HG02798 (cell line): ENCODE data around the gene PKP3.
"Not testable (repeated sequence)": the region's sequence is repeated elsewhere in the genome, so short reads cannot be mapped to it uniquely, and the experiment has no call there.

Experiments
- ATAC-seq: cut with Tn5 transposase; IDR thresholded peaks from one replicate; pipeline ENCODE4 v1.9.1; 2021; ENCODE audit warnings: mild to moderate bottlenecking; ENCODE audit not compliant: unreplicated experiment, poor library complexity

Gene PKP3

DNA sequence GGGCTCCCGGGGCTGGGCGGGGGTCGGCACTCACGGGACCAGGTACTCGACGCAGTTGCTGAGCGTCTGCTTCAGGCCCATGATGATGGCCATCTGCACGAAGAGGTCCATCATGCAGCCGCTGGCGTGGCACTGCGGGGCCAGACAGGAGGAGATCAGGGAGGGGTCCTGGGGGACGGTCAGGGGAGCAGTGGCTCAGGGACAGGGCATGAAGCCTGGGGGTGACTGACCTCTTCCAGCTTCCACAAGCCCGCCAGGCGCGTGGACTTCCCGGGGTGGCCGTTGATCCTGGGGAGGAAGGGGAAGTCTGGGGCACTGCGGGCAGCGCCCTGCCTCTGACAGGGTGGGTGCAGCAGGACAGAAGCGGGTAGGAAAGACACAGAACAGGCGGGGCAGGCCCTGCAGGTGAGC, 26.9 kb downstream of the PKP3 start:
- no peak for ATAC-seq

DNA sequence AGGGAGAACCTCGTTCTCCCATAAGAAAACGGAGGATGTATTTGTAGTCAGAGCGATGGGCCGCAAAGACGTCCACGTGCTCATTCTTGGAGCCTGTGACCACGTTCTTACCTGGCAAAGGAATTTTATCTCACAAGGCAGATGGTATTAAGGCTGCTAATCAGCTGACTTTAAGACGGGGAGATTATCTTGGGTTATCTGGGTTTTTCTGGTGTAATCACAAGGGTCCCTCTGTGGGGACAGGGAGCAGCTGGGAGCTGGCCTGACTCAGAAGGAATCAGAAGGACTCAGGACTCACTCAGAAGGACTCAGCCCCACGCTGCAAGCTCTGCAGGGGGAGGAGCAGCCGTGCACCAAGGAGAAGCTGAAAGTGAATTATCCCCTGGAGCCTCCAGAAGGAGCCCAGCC, 28.2 kb downstream of the PKP3 start:
- no peak for ATAC-seq

DNA sequence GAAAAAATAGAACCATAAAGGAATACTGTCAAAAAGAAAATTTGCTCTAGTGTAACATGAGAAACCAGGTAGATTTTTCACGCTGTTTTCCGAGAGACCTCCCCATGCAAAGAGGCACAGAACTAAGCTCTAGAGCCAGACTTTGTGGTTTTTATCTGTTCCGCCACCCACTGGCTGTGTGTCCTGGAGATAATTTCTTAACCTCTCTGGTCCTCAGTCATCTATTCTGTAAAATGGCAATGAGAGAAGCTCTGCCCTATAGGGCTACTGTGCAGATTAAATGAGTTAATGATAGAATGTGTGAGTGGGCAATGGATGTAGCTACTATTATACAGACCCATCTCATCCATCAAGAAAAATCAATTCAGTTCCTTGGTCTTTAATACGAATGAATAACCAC, 30.2 kb downstream of the PKP3 start:
- ATAC-seq, result no peak

DNA sequence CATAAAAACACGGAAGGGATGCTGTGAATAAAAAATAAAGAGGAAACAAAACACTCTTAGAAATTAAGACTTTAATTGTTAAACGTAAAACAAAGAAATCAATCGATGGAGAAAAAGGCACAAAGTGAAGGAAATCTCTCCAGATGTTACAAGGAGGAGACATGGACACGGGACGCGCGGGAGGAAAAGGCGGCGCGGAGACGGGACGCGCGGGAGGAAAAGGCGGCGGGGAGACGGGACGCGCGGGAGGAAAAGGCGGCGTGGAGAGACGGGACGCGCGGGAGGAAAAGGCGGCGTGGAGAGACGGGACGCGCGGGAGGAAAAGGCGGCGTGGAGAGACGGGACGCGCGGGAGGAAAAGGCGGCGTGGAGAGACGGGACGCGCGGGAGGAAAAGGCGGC, 30.8 kb downstream of the PKP3 start:
- ATAC-seq, result not testable (repeated sequence)

DNA sequence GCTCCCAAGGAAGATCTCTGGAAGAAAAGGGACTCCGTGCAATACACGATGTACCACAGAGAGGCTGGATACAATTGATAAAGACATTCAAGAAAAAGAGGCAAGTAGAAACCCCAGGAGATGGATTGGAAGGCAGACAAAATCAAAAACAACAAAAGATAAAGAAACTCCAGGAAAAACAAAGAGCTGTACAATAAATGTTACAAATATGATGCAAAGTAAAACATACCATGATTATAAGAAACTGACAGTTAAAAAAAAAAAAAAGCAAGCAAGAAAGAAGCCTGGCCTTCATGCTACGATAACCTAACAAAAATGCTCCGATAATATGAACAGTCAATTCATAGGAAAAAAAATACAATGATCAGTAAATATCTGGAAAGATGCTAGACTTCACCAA, 31.3 kb downstream of the PKP3 start:
- no peak for ATAC-seq

DNA sequence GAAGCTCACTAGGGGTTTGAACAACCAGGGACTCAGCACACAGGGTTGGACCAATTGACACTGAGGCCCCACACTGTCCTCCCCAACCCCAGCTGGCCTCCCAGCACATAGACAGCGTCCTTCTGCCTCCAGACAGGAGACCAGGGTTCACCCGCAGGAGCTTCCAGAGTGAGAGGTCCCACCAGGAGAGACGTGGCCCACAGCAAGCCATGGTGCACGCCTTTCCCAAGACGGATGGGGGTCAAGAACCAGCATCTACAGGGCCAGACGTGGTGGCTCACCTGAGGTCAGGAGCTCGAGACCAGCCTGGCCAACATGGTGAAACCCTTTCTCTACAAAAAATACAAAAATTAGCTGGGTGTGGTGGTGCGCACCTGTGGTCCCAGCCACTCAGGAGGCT, 32.8 kb downstream of the PKP3 start:
- no peak for ATAC-seq

DNA sequence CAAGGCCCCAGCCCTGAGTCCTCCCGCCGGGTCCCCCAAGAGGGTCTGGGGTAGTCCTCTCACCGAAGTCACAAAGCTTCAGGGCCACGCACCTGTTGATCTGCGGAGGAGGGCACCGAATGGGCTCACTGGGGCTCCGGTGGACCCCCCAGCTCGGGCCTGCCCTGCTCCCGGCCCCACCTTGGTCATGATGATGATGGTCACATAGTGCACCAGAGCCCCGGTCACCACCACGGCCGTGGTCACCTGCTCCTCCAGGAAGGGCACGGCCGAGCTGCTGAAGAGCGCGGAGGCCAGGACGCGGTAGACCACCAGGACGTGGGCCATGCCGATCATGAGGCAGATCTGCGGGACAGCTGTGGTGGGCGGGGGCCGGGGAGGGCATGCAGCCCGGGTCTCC, 34.3 kb downstream of the PKP3 start:
- ATAC-seq, result no peak

DNA sequence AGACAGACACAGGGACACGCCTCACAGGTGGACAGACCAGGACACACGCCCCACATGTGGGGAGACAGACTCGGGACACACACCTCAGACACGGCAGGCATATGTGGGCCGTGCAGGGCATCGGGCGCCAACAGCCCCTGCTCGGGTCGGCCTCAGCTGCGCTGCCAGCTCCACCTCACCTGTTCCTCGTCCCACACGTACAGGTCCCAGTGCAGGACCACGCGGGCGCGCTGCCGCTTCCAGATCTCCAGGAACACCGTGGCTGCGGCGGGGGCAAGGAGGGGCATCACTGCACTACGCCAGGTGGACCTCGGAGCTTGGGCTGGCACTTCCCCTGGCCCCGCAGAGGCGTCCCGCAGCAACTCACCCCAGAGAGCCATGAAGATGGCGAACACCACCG, 35.4 kb downstream of the PKP3 start:
- ATAC-seq, result no peak

DNA sequence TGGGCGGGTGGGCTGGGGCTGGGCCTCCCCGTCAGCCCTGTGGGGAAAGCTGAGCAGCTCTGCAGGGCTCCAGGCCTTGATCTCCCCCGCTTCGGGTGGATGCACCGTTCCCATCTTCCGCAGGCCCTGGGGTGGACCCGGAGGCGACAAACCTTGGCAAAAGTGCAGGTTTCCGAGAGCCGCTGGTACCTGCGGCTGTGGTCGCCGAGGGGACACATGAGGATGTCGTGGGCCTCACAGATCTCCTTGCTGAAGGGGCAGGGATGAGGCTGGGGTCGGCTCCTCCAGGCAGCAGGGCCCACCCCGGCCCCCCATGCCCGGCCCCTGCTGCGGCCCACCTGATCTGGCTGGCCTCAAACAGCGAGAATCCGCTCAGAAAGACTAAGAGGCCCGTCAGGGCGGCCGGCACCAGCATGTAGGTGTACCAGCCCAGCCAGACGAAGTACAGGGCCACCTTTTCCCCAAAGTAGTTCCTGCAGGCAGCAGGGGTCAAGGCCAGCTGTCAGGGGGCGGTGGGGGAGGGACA, 36.0 kb downstream of the PKP3 start:
- no peak for ATAC-seq

DNA sequence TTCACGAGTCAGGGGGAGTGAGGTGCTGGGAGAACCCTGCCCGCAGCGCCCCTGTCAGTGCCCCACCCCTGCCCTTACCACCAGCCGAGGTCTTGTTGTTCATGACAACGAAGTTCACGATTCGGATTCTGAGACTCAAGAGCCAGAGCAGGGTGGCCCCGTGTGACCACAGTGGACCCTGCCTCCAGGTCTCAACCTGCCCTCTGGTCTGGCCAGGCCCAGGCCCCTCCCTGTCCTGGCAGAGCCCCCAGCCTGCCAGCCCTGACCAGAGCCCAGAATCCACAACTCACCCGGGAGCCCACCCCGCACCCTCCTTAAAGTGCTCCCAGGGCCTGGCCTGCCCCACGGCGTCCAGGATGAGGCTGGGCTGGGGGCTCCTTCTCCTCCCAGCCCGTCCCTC, 37.9 kb downstream of the PKP3 start:
- ATAC-seq, result no peak

DNA sequence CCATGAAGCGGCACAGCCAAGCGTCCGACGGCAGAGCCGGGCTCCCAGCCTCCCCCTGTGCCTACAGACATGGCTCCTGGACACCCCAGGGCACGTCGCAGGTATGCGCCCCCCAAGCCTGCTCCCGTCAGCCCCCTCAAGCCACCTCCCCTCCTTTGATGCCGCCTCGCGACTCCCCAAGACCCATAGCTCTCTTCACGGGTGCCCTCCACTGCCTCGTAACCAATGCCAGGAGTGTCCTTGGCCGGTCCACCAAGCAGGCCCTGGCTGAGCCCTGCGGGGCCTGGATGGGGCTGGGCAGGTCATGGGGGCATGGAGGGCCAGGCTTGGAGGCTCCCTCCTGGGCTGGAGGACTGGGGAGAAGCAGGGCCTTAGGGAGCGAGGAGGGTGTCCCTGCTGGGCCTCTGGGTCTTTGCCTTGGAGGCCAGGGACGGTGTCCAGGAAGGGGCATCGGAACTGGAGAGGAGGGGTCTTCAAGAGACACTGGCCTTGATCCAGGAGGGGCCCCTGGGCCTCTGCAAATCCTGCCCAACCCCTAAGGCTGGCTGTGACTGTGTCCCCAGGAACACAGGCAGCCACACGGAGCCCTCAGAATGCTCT, 38.6 kb downstream of the PKP3 start:
- ATAC-seq, result no peak

DNA sequence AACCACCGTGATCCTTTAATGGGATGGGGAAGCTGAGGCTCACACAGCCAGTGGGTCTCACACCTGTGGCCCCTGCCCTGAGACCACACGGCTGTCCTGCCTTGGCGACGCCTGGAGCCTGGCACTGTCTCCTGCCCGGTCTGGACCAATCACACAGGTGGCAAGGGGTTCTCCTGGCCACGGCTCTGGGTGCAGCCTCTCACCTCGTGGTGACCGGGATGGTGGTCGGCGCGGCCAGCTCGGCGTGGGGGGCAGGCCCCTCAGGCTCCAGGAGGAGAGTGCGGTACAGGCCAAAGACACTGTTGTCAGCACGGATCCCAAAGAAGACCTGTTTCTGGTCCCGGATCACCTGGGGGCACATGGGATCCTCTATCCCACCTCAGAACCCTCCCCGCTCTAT, 39.1 kb downstream of the PKP3 start:
- no peak for ATAC-seq

DNA sequence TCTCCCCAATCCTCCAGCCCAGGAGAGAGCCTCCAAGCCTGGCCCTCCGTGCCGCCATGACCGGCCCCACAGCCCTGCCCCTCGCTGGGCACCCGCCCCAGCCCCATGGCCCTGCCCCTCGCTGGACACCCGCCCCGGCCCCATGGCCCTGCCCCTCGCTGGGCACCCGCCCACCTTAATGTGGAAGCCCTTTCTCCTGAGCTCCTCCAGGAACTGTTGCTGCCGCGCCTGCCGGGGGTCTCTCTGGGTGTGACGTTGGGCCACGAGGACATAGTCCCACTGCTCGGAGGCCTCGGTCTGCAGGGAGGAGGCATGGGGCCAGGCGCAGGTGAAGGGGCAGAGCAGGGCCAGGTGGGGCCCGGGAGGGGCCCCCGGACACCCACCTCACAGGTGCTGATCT, 39.6 kb downstream of the PKP3 start:
- no peak for ATAC-seq

DNA sequence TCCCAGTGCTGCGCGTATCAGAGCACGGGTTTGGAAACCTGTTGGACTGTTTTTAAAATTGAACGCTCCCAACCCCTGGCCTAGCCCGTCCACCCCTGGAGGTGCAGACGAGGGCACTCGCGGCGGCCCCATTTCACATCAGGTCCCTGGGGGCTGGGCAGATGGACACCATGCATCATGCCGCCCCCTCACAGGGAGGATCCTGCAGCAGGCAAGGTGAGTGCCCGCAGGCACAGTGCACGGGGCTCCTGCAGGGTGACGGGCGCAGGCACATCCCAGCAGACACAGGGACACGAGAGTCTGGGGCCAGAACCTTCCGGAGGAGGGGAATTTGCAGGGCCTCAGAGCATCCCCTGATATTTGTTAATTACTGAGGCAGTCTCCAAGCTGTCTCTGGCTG, 40.5 kb downstream of the PKP3 start:
- no peak for ATAC-seq

DNA sequence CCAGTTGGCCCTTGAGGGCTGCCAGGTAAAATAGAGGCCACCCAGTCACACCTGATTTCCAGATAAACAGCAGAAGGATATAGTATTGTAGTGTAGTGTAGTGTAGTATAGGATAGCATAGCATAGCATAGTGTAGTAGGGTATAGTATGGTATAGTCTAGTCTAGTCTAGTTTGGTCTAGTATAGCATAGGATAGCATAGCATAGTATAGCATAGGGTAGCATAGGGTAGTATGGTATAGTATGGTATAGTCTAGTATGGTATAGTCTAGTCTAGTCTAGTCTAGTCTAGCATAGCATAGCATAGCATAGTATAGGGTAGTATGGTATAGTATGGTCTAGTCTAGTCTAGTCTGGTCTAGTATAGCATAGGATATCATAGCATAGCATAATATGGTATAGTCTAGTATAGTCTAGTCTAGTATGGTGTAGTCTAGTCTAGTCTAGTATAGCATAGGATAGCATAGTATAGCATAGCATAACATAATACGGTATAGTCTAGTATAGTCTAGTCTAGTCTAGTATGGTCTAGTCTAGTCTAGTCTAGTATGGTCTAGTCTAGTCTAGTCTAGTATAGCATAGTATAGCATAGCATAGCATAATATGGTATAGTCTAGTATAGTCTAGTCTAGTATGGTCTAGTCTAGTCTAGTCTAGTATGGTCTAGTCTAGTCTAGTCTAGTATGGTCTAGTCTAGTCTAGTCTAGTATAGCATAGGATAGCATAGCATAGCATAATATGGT, 41.2 kb downstream of the PKP3 start:
- not testable (repeated sequence) for ATAC-seq

DNA sequence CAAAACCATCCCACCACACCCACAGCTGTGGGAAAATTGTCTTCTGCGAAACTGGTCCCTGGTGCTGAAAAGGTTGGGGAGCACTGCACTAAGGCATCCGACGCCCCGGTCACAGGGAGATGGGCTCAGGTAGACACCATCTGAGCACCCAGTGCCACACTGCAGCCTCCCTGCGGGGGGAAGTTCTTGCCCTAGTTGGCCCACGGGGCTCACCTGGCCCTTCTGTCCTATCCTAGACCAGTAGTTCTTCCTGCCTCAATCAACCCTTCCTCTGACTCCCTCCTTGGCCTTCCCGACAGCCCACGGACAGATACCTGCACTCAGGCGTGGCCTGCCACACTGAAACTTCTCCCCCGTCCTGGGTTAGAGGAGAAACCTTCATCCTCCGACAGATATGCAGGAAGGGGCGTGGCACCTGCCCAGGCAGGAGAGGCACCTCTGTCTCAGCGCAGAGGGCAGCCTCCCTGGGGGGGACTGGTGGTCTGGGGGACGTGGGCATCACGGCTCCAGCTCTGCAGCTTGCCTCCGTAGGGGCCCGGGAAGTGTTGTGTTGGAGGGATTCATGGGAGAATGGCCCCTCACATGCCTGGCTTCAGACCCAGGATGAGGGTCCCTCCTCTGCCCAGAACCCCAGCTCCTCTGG, 43.3 kb downstream of the PKP3 start:
- ATAC-seq, result no peak

DNA sequence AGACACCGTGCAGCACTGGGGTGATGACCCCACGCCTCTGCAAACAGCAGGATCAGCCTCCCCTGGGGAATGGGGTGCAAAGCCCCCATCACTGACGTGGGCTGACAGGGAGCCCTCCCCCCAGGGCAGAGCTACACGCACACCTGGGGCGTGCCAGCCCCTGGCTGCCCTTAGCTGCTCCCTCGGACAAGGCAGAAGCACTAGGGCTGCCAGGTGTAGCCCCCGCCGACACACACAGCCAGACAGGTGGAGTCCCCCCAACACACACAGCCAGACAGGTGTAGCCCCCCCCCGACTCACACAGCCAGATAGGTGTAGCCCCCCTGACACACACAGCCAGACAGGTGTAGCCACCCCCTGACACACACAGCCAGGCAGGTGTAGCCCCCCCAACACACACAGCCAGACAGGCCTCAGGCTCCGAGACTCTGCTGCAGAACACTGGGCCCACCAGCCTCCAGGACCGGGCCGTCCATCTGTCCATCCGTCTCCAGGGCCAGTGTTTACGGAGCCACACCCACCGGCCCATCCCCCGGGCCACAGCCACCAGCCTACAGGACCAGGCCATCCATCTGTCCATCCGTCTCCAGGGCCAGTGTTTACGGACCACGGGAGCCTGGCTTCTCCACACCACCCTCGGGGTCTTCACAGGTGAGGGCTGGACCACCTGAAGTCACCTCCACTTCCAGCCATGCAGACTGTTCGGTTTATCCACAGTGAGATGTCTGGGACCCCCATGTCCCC, 44.3 kb downstream of the PKP3 start:
- ATAC-seq, result no peak

DNA sequence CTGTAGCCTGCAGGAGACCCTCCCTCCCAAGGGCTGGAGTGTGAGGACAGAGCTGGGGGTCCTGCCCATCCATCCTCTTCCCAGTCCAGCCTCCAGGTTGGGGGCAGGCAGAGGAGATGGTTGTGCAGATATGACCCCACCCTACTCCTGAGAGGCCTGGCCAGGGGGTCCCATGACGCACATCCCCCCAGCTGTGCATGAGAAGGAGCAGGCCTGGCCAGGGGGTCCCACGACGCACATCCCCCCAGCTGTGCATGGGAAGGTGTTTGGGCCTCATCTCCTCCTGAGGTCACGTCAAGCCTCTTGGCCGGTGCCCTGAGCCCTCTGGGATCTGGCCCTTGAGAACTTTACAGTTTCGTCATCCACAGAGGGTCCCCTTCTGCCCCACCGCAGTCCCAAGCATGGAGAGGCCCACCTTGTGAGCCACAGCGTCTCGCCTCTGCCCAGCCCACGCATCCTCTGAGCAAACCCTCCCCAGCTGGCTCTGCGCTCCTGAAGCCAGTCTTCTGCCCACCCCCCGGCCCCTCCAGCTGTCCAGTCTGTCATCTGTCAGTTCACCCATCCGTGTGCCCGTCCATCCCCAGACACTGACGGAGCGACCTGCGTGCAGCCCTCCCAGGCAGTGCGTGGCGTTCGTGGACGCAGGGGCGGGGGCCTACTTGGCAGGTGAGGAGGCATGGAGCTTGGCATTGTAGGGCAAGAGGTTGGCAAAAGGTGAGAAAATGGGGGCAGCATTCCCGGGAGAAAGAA, 45.5 kb downstream of the PKP3 start:
- no peak for ATAC-seq

DNA sequence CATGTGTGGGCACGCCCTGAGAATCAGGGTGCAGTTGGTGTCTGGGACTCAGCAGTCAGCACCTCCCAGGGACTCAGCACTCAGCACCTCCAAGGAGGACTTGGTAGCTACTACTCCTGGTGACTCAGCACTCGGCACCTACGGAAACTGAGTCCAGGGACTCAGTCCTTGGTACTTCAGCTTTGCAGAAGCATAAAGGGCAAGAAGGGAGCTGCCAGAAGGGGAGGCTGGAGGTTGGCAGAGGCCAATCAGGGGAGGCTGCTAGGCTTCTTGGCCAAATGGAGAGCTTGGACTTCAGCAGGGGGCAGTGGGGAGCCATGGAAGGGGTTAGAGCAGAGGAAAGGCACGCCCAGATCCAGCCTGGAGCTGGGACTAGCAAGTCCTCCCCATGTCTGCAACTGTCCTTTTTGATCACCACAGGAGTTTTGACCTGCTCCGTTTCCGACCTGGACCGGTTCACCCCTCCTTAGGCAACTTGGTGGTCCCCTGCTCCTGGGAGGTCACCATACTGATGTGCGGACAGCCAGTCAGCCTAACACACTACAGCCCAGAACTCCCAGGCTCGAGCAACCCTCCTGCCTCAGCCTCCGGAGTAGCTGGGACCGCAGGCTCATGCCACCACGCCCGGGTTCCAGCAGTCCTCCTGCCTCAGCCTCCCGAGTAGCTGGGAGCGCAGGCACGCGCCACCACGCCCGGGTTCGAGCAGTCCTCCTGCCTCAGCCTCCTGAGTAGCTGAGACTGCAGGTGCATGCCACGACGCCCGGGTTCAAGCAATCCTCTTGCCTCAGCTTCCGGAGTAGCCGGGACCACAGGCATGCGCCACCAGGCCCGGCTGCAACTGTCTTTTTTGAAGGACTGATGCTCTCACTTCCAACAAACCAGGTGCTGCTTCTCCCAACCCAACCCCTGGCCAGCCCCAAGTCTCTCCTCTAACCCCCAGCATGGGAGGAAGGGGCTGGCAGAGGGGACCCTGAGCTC, 46.3 kb downstream of the PKP3 start:
- no peak for ATAC-seq
